Liver (tissue), 9 donors: ENCODE results near the gene FAM181B. TPM values are rescaled to one million over a fixed set of nuclear protein-coding genes. Genes with fewer than 3 reads are reported as not detected.

Source experiments
- DNase-seq: peaks from one replicate; pipeline ENCODE4 v3.0.0-alpha.2; 2017; ENCODE audit warnings: low spot score
- H3K27ac ChIP-seq, 2 donors: one replicate each; pipeline ENCODE4 v1.7.0; 2013; ENCODE audit warnings: inconsistent platforms in 2 of 2, low read length in 2 of 2, control low read depth in 1 of 2, low read depth in 1 of 2, mild to moderate bottlenecking in 1 of 2
- H3K27me3 ChIP-seq, 4 donors: one replicate each; pipeline versions ENCODE4 v1.6.1 to v1.7.0; 2013; ENCODE audit warnings: low read length in 3 of 4, inconsistent platforms in 1 of 4, mild to moderate bottlenecking in 1 of 4, moderate library complexity in 1 of 4; ENCODE audit not compliant: control insufficient read depth in 4 of 4, insufficient read depth in 4 of 4
- H3K36me3 ChIP-seq, 4 donors: one replicate each; pipeline versions ENCODE4 v1.6.1 to v1.7.0; 2013; ENCODE audit warnings: low read length in 3 of 4, mild to moderate bottlenecking in 3 of 4, low read depth in 1 of 4, moderate library complexity in 1 of 4; ENCODE audit not compliant: control insufficient read depth in 4 of 4, insufficient read depth in 3 of 4
- H3K4me1 ChIP-seq, 4 donors: one replicate each; pipeline versions ENCODE4 v1.6.1 to v1.7.0; 2013; ENCODE audit warnings: low read length in 3 of 4, mild to moderate bottlenecking in 3 of 4, moderate library complexity in 1 of 4; ENCODE audit not compliant: control insufficient read depth in 4 of 4, insufficient read depth in 4 of 4
- H3K4me3 ChIP-seq, 3 donors: one replicate each; pipeline versions ENCODE4 v1.6.1 to v1.7.0; 2013; ENCODE audit warnings: low read length in 3 of 3, control low read depth in 1 of 3, low read depth in 1 of 3, mild to moderate bottlenecking in 1 of 3
- H3K9ac ChIP-seq, 2 donors: one replicate each; pipeline ENCODE4 v1.7.0; 2013; ENCODE audit warnings: low read length in 2 of 2, mild to moderate bottlenecking in 2 of 2, moderate library complexity in 2 of 2, control low read depth in 1 of 2, low read depth in 1 of 2
- H3K9me3 ChIP-seq, 4 donors: one replicate each; pipeline versions ENCODE4 v1.6.1 to v1.7.0; 2013; ENCODE audit warnings: low read length in 3 of 4; ENCODE audit not compliant: control insufficient read depth in 4 of 4
- ATF3 ChIP-seq: IDR thresholded peaks from 2 replicates; pipeline ENCODE4 v1.6.1; 2016; ENCODE audit warnings: antibody characterized with exemption
- CTCF ChIP-seq: fragments of 150-350 bp; IDR thresholded peaks from 2 replicates; pipeline ENCODE4 v1.5.1; 2017; ENCODE audit warnings: improper control_type of control experiment, low read depth, low read length; ENCODE audit not compliant: missing input control
- EGR1 ChIP-seq, 2 donors: IDR thresholded peaks; 2 replicates each; pipeline ENCODE4 v1.6.1; 2016 to 2018; ENCODE audit warnings: antibody characterized with exemption in 2 of 2, low read depth in 2 of 2
- FOXA1 ChIP-seq: IDR thresholded peaks from 2 replicates; pipeline ENCODE4 v1.6.1; 2016; ENCODE audit warnings: antibody characterized with exemption
- FOXA2 ChIP-seq: IDR thresholded peaks from 2 replicates; pipeline ENCODE4 v1.6.1; 2016; ENCODE audit warnings: antibody characterized with exemption
- GABPA ChIP-seq, 2 donors: IDR thresholded peaks in 1 of 2; conservative IDR thresholded peaks in 1 of 2; 2 replicates each; pipeline ENCODE4 v1.6.1; 2016; ENCODE audit warnings: antibody characterized with exemption in 2 of 2, mild to moderate bottlenecking in 1 of 2, moderate library complexity in 1 of 2
- HNF4A ChIP-seq, 2 donors: conservative IDR thresholded peaks; 2 replicates each; pipeline ENCODE4 v1.6.1; 2016; ENCODE audit warnings: antibody characterized with exemption in 2 of 2, mild to moderate bottlenecking in 2 of 2
- HNF4G ChIP-seq: IDR thresholded peaks from 2 replicates; pipeline ENCODE4 v1.6.1; 2016; ENCODE audit warnings: antibody characterized with exemption
- JUND ChIP-seq, 2 donors: IDR thresholded peaks; 2 replicates each; pipeline ENCODE4 v1.6.1; 2016; ENCODE audit warnings: antibody characterized with exemption in 2 of 2
- MAX ChIP-seq: IDR thresholded peaks from 2 replicates; pipeline ENCODE4 v1.6.1; 2016; ENCODE audit warnings: antibody characterized with exemption
- NR2F2 ChIP-seq: IDR thresholded peaks from 2 replicates; pipeline ENCODE4 v1.6.1; 2016; ENCODE audit warnings: antibody characterized with exemption
- RAD21 ChIP-seq, 2 donors: IDR thresholded peaks; 2 replicates each; pipeline ENCODE4 v1.6.1; 2016; ENCODE audit warnings: antibody characterized with exemption in 2 of 2, mild to moderate bottlenecking in 2 of 2
- REST ChIP-seq: IDR thresholded peaks from 2 replicates; pipeline ENCODE4 v1.6.1; 2016; ENCODE audit warnings: antibody characterized with exemption, mild to moderate bottlenecking
- RXRA ChIP-seq, 2 donors: IDR thresholded peaks; 2 replicates each; pipeline ENCODE4 v1.6.1; 2017 to 2018; ENCODE audit warnings: antibody characterized with exemption in 2 of 2, mild to moderate bottlenecking in 1 of 2
- SP1 ChIP-seq: IDR thresholded peaks from 2 replicates; pipeline ENCODE4 v1.6.1; 2018; ENCODE audit warnings: antibody characterized with exemption, mild to moderate bottlenecking
- TAF1 ChIP-seq: conservative IDR thresholded peaks from 2 replicates; pipeline ENCODE4 v1.6.1; 2016; ENCODE audit warnings: antibody characterized with exemption, mild to moderate bottlenecking
- YY1 ChIP-seq: IDR thresholded peaks from 2 replicates; pipeline ENCODE4 v1.6.1; 2016; ENCODE audit warnings: antibody characterized with exemption, mild to moderate bottlenecking
- ZBTB33 ChIP-seq: IDR thresholded peaks from 2 replicates; pipeline ENCODE4 v1.6.1; 2016; ENCODE audit warnings: antibody characterized with exemption
- WGBS: extraction: QIAGEN DNeasy Blood & Tissue Kit; methylation state at CpG from one replicate; pipeline ENCODE4 v1.1.7; 2013; 5-methylcytosine and 5-hydroxymethylcytosine counted together
- polyA plus RNA-seq, 2 donors: library from polyadenylated mRNA; stranded (reverse) in 1 of 2; unstranded in 1 of 2; fragments of 200-250 nt in 1 of 2; fragments of >200 nt in 1 of 2; fragmentation: Nextera tagmentation in 1 of 2; extraction: Ambion mirVana in 1 of 2; gene quantifications; one replicate each; pipeline versions ENCODE4 v1.2.1 to v1.2.3, GENCODE V29; 2013 to 2015
- total RNA-seq, 2 donors: library from RNA; depleted of rRNA; stranded (reverse); fragments of >200 nt; gene quantifications; one replicate each; pipeline ENCODE4 v1.2.3, GENCODE V29; 2014
- donor health status: healthy.
- donor health status: healthy.
- donor health status: healthy.
- donor health status: healthy.
- donor health status: healthy.

FAM181B gene
- total and polyA plus RNA-seq, 4 donors = under 0.01 to 0.03 TPM; not detected in 2

GRCh38 chr11:82778776-82779175, 45.1 kb upstream of the FAM181B start:
- Histone ChIP-seq H3K9ac (no peak overlapping the region), H3K27me3 (no peaks in the 10 kb centered on the region), H3K36me3 (no peaks in the 10 kb centered on the region), H3K9me3 (peaks cover 0 to 3% (median 2%) of the 10 kb centered on the region in 4 donors), H3K27ac (no peak overlapping the region), H3K4me1 (no peaks in the 10 kb centered on the region), H3K4me3 (no peak overlapping the region)
- TF ChIP-seq FOXA2 = no peak
- TF ChIP-seq JUND (IDR thresholded peaks at IDR 0.05) = no peak
- no peak for TF ChIP-seq FOXA1
- TF ChIP-seq NR2F2 = no peak
- TF ChIP-seq REST = no peak
- no peak for TF ChIP-seq YY1
- no peak for TF ChIP-seq EGR1 (IDR thresholded peaks at IDR 0.05; ENCODE audit: low read depth in 2 of 2)
- TF ChIP-seq TAF1 = no peak
- WGBS = 89% methylated on average over 1 of the region's 1 CpG
- no peak for DNase-seq

- no peaks in the 10 kb centered on the region for H3K27me3 ChIP-seq
- no peak overlapping the region for H3K9ac ChIP-seq
- H3K36me3 ChIP-seq = no peaks in the 10 kb centered on the region
- H3K4me1 ChIP-seq = no peaks in the 10 kb centered on the region
- H3K9me3 ChIP-seq = peaks cover 0 to 3% (median 2%) of the 10 kb centered on the region in 4 donors
- H3K27ac ChIP-seq = no peak overlapping the region
- no peak for TF ChIP-seq FOXA1
- no peak for TF ChIP-seq ZBTB33
- no peak for TF ChIP-seq MAX
- TF ChIP-seq SP1 = no peak
- TF ChIP-seq FOXA2 = no peak
- no peak for TF ChIP-seq RAD21 (IDR thresholded peaks at IDR 0.05)
- TF ChIP-seq GABPA (IDR thresholded peaks at IDR 0.05 in 1 of 2, conservative IDR thresholded peaks at IDR 0.05 in 1 of 2) = no peak
- no peak for TF ChIP-seq HNF4G
- TF ChIP-seq EGR1 (IDR thresholded peaks at IDR 0.05; ENCODE audit: low read depth in 2 of 2) = no peak
- TF ChIP-seq HNF4A (conservative IDR thresholded peaks at IDR 0.05) = no peak
- no peak for TF ChIP-seq REST
- TF ChIP-seq RXRA (IDR thresholded peaks at IDR 0.05) = no peak
- no peak for TF ChIP-seq YY1
- no peak for TF ChIP-seq JUND (IDR thresholded peaks at IDR 0.05)
- no peak for TF ChIP-seq TAF1
- no peak for TF ChIP-seq CTCF
- TF ChIP-seq NR2F2 = no peak
- TF ChIP-seq ATF3 = no peak
- no peak overlapping the region for H3K4me3 ChIP-seq
- 77% methylated on average over 2 of the region's 2 CpGs for WGBS
- DNase-seq = no peak
Observed at GRCh38 chr11:82776377-82776776, 42.7 kb upstream of the FAM181B start.
